HCT116 (cell line): Measurements from ENCODE around the gene PDE6D. TPM values are rescaled to one million over a fixed set of nuclear protein-coding genes. Genes with fewer than 3 reads are reported as not detected.

Experiments
- ATAC-seq: fragments of 200-7000 bp; cut with Tn5 transposase; 2 replicates; pipeline ENCODE4 v1.9.1; 2020; ENCODE audit warnings: mild to moderate bottlenecking, moderate library complexity
- BruUV-seq: library from RNA; stranded (reverse); fragments of 400-500 nt; replicated peaks from 2 replicates; lab custom pipeline; 2021; lab: Mats Ljungman, UMichigan
- CTCF ChIA-PET: fragments of 300-600 bp; sonication (Branson Sonifier 250); formaldehyde crosslinking; loops from one replicate; lab custom pipeline; 2021; ENCODE audit warnings: antibody characterized with exemption; lab: Charles Lee
- POLR2A ChIA-PET: fragments of 300-600, 350-600 bp; sonication (Branson Sonifier 250); formaldehyde crosslinking; loops from one replicate; lab custom pipeline; 2021; ENCODE audit warnings: antibody characterized with exemption; lab: Charles Lee
- RAD21 ChIA-PET, 2 experiments: fragments of 300-600 bp; sonication (Branson Sonifier 250); formaldehyde crosslinking; loops; one replicate each; lab custom pipeline; 2023; ENCODE audit warnings: low total read pairs in 2 of 2; ENCODE audit not compliant: uncharacterized antibody in 2 of 2, unreplicated experiment in 2 of 2, low non-redundant PET in 1 of 2; lab: Charles Lee
- DNase-seq: peaks from one replicate; pipeline ENCODE4 v3.0.0-alpha.2; 2010; ENCODE audit warnings: low read depth, low spot score
- H2AFZ ChIP-seq: fragments of 200-600 bp; shearing (Covaris generic), sonication (generic); 2 replicates; pipeline ENCODE4 v1.6.1; 2017; ENCODE audit warnings: low read depth, mixed run types, mixed read lengths, antibody characterized with exemption, low read length; ENCODE audit not compliant: poor library complexity, severe bottlenecking
- H3K27ac ChIP-seq: 2 replicates; pipeline ENCODE4 v1.5.1; 2012; ENCODE audit warnings: low read depth, low read length
- H3K27me3 ChIP-seq: fragments of 200-600 bp; sonication (generic); 2 replicates; pipeline ENCODE4 v1.6.1; 2016; ENCODE audit warnings: mixed run types, low read length, mixed read lengths; ENCODE audit not compliant: insufficient read depth
- H3K36me3 ChIP-seq, 2 experiments: fragments of 200-500 bp in 1 of 2; fragments of 200-600 bp in 1 of 2; sonication (Bioruptor generic) in 1 of 2; sonication (generic) in 1 of 2; 2 replicates each; pipeline versions ENCODE4 v1.5.1 to v1.6.1; 2014 to 2016; ENCODE audit warnings: low read length in 2 of 2, inconsistent platforms in 1 of 2, mixed read lengths in 1 of 2, mixed run types in 1 of 2; ENCODE audit not compliant: insufficient read depth in 2 of 2, control insufficient read depth in 1 of 2
- H3K4me1 ChIP-seq, 2 experiments: fragments of 200-600 bp in 1 of 2; sonication (generic) in 1 of 2; 2 replicates each; pipeline versions ENCODE4 v1.5.1 to v1.6.1; 2012 to 2017; ENCODE audit warnings: low read length in 2 of 2, inconsistent platforms in 1 of 2, mild to moderate bottlenecking in 1 of 2, mixed read lengths in 1 of 2, mixed run types in 1 of 2, moderate library complexity in 1 of 2; ENCODE audit not compliant: insufficient read depth in 2 of 2, control insufficient read depth in 1 of 2
- H3K4me2 ChIP-seq: fragments of 200-600 bp; sonication (generic); 2 replicates; pipeline ENCODE4 v1.6.1; 2017; ENCODE audit warnings: mixed run types, low read length, mixed read lengths
- H3K4me3 ChIP-seq, 2 experiments: fragments of 200-600 bp in 1 of 2; sonication (generic) in 1 of 2; replicated peaks in 1 of 2; 2 replicates each; pipeline ENCODE4 v1.5.1; 2011 to 2016; ENCODE audit warnings: low read length in 2 of 2, control low read depth in 1 of 2, low read depth in 1 of 2, mild to moderate bottlenecking in 1 of 2, mixed read lengths in 1 of 2, mixed run types in 1 of 2
- H3K79me2 ChIP-seq: fragments of 200-600 bp; sonication (generic); 2 replicates; pipeline ENCODE4 v1.6.1; 2017; ENCODE audit warnings: mild to moderate bottlenecking, mixed run types, low read length, moderate library complexity, mixed read lengths; ENCODE audit not compliant: insufficient read depth
- H3K9ac ChIP-seq: fragments of 200-600 bp; sonication (generic); 2 replicates; pipeline ENCODE4 v1.6.1; 2016; ENCODE audit warnings: low read length, mixed read lengths
- H3K9me2 ChIP-seq: fragments of 200-600 bp; sonication (generic), shearing (Covaris generic); 2 replicates; pipeline ENCODE4 v1.6.1; 2017; ENCODE audit warnings: mixed run types, mild to moderate bottlenecking, moderate library complexity; ENCODE audit not compliant: insufficient read depth
- H3K9me3 ChIP-seq, 2 experiments: fragments of 200-500 bp in 1 of 2; fragments of 200-600 bp in 1 of 2; sonication (Bioruptor generic) in 1 of 2; sonication (generic) in 1 of 2; 2 replicates each; pipeline ENCODE4 v1.6.1; 2014 to 2017; ENCODE audit warnings: low read length in 2 of 2, mixed read lengths in 2 of 2, inconsistent platforms in 1 of 2, low read depth in 1 of 2, mild to moderate bottlenecking in 1 of 2, mixed run types in 1 of 2, moderate library complexity in 1 of 2; ENCODE audit not compliant: control insufficient read depth in 1 of 2, insufficient read depth in 1 of 2
- H4K20me1 ChIP-seq: fragments of 200-600 bp; sonication (generic), shearing (Covaris generic); 2 replicates; pipeline ENCODE4 v1.6.1; 2017; ENCODE audit warnings: mixed run types, mild to moderate bottlenecking, moderate library complexity; ENCODE audit not compliant: insufficient read depth
- ATF3 ChIP-seq: IDR thresholded peaks from 2 replicates; pipeline ENCODE4 v1.6.1; 2012
- CEBPB ChIP-seq: IDR thresholded peaks from 2 replicates; pipeline ENCODE4 v1.6.1; 2012; ENCODE audit warnings: low read depth
- EZH2 ChIP-seq: fragments of 200-600 bp; sonication (generic); IDR thresholded peaks from 2 replicates; pipeline ENCODE4 v1.6.1; 2017; ENCODE audit warnings: antibody characterized with exemption, mixed run types
- EZH2phosphoT487 ChIP-seq: fragments of 200-600 bp; IDR thresholded peaks from 2 replicates; pipeline ENCODE4 v1.6.1; 2018; ENCODE audit warnings: antibody characterized with exemption, borderline replicate concordance
- FOSL1 ChIP-seq: IDR thresholded peaks from 2 replicates; pipeline ENCODE4 v1.6.1; 2012; ENCODE audit warnings: low read depth
- JUND ChIP-seq: IDR thresholded peaks from 2 replicates; pipeline ENCODE4 v1.6.1; 2012
- POLR2AphosphoS5 ChIP-seq: IDR thresholded peaks from 2 replicates; pipeline ENCODE4 v1.6.1; 2011; ENCODE audit warnings: mild to moderate bottlenecking, low read depth, low read length, moderate library complexity
- RAD21 ChIP-seq: IDR thresholded peaks from 2 replicates; pipeline ENCODE4 v1.6.1; 2012; ENCODE audit warnings: low read depth, mild to moderate bottlenecking
- SIN3A ChIP-seq: IDR thresholded peaks from 2 replicates; pipeline ENCODE4 v1.6.1; 2012; ENCODE audit warnings: low read depth
- SP1 ChIP-seq: IDR thresholded peaks from 2 replicates; pipeline ENCODE4 v1.6.1; 2012; ENCODE audit warnings: low read depth
- TCF7L2 ChIP-seq: IDR thresholded peaks from 2 replicates; pipeline ENCODE4 v1.7.0; 2011; ENCODE audit warnings: borderline replicate concordance, inconsistent platforms; ENCODE audit not compliant: insufficient read depth, insufficient read length; ENCODE audit errors: extremely low read depth
- ZFX ChIP-seq: fragments of 450-650 bp; IDR thresholded peaks from 2 replicates; pipeline ENCODE4 v1.6.1; 2017
- ZNF274 ChIP-seq: fragments of 200-500 bp; sonication (Bioruptor generic); IDR thresholded peaks from 2 replicates; pipeline ENCODE4 v1.6.1; 2014; ENCODE audit warnings: mild to moderate bottlenecking, low read depth, low read length, inconsistent platforms
- intact Hi-C: fragments of 100-400 bp; cut with micrococcal nuclease; formaldehyde crosslinking; loops from 2 replicates; pipeline ENCODE4 v1.10.0; 2022
- total RNA-seq: library from RNA; stranded (reverse); gene quantifications from one replicate; pipeline ENCODE4 v1.2.1, GENCODE V29; 2021; ENCODE audit not compliant: unreplicated experiment

The PDE6D gene
- total RNA-seq, 1 experiment from 2014 or later, result 26.6 TPM

GRCh38 chr2:231708773-231709635 is 72.1 kb downstream of the PDE6D start:
- POLR2A ChIA-PET, result interaction anchor here (1.0 to 5.5 kb wide), 13 partner anchors 7 to 245 kb away, joined by 3 to 34 read pairs (median 7); partner anchors contain the start of gene NCL
- no TSS peak for BruUV-seq
- intact Hi-C loops, result loop anchor here (5.0 kb wide), 1 partner anchor 247 kb away; the partner anchor contains the start of gene NCL
- H3K36me3 ChIP-seq, result peaks cover 19 to 38% of the 10 kb centered on the region in 2 experiments
- peak overlapping the region; percentile 99 for H3K27ac ChIP-seq
- peak overlapping the region; percentile 94 for H3K9ac ChIP-seq
- no peaks in the 10 kb centered on the region for H3K27me3 ChIP-seq
- TF ChIP-seq EZH2 (no peak), ATF3 (no peak), TCF7L2 (no peak), SIN3A (no peak), CEBPB (no peak), JUND (no peak), EZH2phosphoT487 (no peak), ZFX (peak; percentile 7; the same call in 1 of the 2 replicates), SP1 (no peak), RAD21 (no peak), ZNF274 (no peak), POLR2AphosphoS5 (peak; percentile 17), FOSL1 (no peak)
- ATAC-seq (no peak), DNase-seq (no peak)
- H3K9me2 ChIP-seq, result no peaks in the 10 kb centered on the region
- peaks cover 58% of the 10 kb centered on the region for H3K79me2 ChIP-seq
- peak overlapping the region; percentile 69 to 94 for H3K4me3 ChIP-seq
- CTCF ChIA-PET, result interaction anchor here (1.7 to 2.5 kb wide), 3 partner anchors 32 to 66 kb away, joined by 4 to 29 read pairs (median 12); no protein-coding TSS in a partner anchor
- H4K20me1 ChIP-seq, result peaks cover 31% of the 10 kb centered on the region; the same call in 1 of the 2 replicates
- RAD21 ChIA-PET, result interaction anchor here in 1 of 2 experiments (0.6 kb wide), 1 partner anchor 50 kb away, joined by 6 read pairs; no protein-coding TSS in a partner anchor
- H3K4me2 ChIP-seq, result peak overlapping the region; percentile 93
- no peaks in the 10 kb centered on the region for H3K9me3 ChIP-seq
- H3K4me1 ChIP-seq, result peaks cover 20 to 53% of the 10 kb centered on the region in 2 experiments
- H2AFZ ChIP-seq, result no peak overlapping the region
